Parathyroid adenoma (tissue), 2 donors: Measurements from ENCODE around the gene PCNX3.

Experiments
- H2AFZ ChIP-seq: fragments of 300-600 bp; sonication (generic); one replicate; pipeline ENCODE4 v1.7.0; 2017; ENCODE audit warnings: antibody characterized with exemption, mild to moderate bottlenecking
- H3K27ac ChIP-seq: fragments of 300-600 bp; sonication (generic); one replicate; pipeline ENCODE4 v1.7.0; 2017
- H3K27me3 ChIP-seq: fragments of 300-600 bp; sonication (generic); one replicate; pipeline ENCODE4 v1.7.0; 2017; ENCODE audit warnings: low read length; ENCODE audit not compliant: control insufficient read depth, insufficient read depth
- H3K36me3 ChIP-seq: fragments of 300-600 bp; sonication (generic); one replicate; pipeline ENCODE4 v1.7.0; 2017; ENCODE audit warnings: low read length; ENCODE audit not compliant: control insufficient read depth, insufficient read depth
- H3K4me1 ChIP-seq: fragments of 300-600 bp; sonication (generic); one replicate; pipeline ENCODE4 v1.7.0; 2017; ENCODE audit warnings: control low read depth
- H3K4me2 ChIP-seq: fragments of 300-600 bp; sonication (generic); one replicate; pipeline ENCODE4 v1.7.0; 2017; ENCODE audit warnings: low read length
- H3K4me3 ChIP-seq: fragments of 300-600 bp; sonication (generic); one replicate; pipeline ENCODE4 v1.7.0; 2017; ENCODE audit warnings: low read depth, low read length
- H3K79me2 ChIP-seq: fragments of 300-600 bp; sonication (generic); one replicate; pipeline ENCODE4 v1.7.0; 2017; ENCODE audit warnings: control low read depth
- H3K9ac ChIP-seq: fragments of 300-600 bp; sonication (generic); one replicate; pipeline ENCODE4 v1.7.0; 2017; ENCODE audit warnings: mild to moderate bottlenecking
- H3K9me3 ChIP-seq: fragments of 300-600 bp; sonication (generic); one replicate; pipeline ENCODE4 v1.7.0; 2017; ENCODE audit warnings: low read length; ENCODE audit not compliant: control insufficient read depth
- TF ChIP-seq, protein P1 (sequence below): fragments of 300-600 bp; sonication (generic); IDR thresholded peaks from one replicate; pipeline ENCODE4 v1.7.0; 2017; ENCODE audit warnings: antibody characterized with exemption, mild to moderate bottlenecking
- donor health status: primary hyperparathyroidism.

Gene PCNX3

DNA sequence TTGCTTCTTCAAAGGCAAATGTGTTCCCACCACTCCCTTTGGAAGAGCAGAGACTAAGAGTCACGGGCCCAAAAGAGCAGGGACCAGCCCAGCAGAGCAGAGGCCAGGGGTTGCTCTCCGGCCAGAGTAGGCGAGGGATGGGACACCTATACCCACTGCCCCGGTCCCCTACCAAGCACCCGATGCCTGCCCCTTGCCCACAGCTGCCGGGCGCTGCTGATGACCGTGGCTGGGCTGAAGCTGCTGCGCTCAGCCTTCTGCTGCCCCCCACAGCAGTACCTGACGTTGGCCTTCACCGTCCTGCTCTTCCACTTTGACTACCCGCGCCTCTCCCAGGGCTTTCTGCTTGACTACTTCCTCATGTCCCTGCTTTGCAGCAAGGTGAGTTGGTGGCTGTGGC is 11.6 kb downstream of the PCNX3 start:
- peaks cover 3% of the 10 kb centered on the region for H3K79me2 ChIP-seq
- no peak overlapping the region for H2AFZ ChIP-seq
- no peaks in the 10 kb centered on the region for H3K4me1 ChIP-seq
- H3K4me2 ChIP-seq, result no peak overlapping the region
- H3K27me3 ChIP-seq, result no peaks in the 10 kb centered on the region
- H3K36me3 ChIP-seq, result no peaks in the 10 kb centered on the region
- no peak overlapping the region for H3K9ac ChIP-seq
- no peaks in the 10 kb centered on the region for H3K9me3 ChIP-seq
- H3K27ac ChIP-seq, result no peak overlapping the region
- H3K4me3 ChIP-seq, result no peak overlapping the region
- TF ChIP-seq, protein P1, sequence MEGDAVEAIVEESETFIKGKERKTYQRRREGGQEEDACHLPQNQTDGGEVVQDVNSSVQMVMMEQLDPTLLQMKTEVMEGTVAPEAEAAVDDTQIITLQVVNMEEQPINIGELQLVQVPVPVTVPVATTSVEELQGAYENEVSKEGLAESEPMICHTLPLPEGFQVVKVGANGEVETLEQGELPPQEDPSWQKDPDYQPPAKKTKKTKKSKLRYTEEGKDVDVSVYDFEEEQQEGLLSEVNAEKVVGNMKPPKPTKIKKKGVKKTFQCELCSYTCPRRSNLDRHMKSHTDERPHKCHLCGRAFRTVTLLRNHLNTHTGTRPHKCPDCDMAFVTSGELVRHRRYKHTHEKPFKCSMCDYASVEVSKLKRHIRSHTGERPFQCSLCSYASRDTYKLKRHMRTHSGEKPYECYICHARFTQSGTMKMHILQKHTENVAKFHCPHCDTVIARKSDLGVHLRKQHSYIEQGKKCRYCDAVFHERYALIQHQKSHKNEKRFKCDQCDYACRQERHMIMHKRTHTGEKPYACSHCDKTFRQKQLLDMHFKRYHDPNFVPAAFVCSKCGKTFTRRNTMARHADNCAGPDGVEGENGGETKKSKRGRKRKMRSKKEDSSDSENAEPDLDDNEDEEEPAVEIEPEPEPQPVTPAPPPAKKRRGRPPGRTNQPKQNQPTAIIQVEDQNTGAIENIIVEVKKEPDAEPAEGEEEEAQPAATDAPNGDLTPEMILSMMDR, result no peak

DNA sequence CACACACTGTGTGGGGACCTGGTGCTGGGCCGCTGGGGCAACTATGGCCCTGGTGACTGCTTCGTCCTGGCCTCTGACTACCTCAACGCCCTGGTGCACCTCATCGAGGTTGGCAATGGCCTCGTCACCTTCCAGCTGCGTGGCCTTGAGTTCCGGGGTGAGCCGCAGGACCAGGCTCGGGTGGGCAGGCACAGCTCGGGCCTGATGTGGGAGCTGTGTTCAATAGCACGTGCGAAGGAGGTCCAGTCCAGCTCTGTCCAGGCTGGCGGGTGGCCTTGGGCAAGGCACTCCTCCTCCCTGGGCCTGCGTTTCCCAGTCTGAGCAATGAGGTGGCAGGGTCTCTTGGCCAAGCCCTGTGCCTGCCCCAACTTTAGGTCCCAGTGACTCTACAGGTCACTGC is 14.0 kb downstream of the PCNX3 start:
- no peaks in the 10 kb centered on the region for H3K27me3 ChIP-seq
- H2AFZ ChIP-seq, result no peak overlapping the region
- H3K4me2 ChIP-seq, result no peak overlapping the region
- H3K9me3 ChIP-seq, result no peaks in the 10 kb centered on the region
- TF ChIP-seq, protein P1, result no peak
- no peaks in the 10 kb centered on the region for H3K79me2 ChIP-seq
- no peak overlapping the region for H3K9ac ChIP-seq
- no peaks in the 10 kb centered on the region for H3K4me1 ChIP-seq
- H3K36me3 ChIP-seq, result no peaks in the 10 kb centered on the region
- H3K27ac ChIP-seq, result no peak overlapping the region
- H3K4me3 ChIP-seq, result no peak overlapping the region

DNA sequence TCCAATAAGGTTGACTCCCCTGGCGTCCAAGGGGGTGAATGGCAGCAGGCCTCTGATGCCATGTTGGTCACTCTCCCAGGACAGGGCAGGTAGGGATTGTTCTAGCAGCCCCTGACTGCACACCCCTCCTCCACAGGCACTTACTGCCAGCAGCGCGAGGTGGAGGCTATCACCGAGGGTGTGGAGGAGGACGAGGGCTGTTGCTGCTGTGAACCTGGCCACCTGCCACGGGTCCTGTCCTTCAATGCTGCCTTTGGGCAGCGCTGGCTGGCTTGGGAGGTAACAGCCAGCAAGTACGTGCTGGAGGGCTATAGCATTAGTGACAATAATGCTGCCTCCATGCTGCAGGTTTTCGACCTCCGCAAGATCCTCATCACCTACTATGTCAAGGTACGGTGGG is 14.6 kb downstream of the PCNX3 start:
- H3K79me2 ChIP-seq, result no peaks in the 10 kb centered on the region
- no peak overlapping the region for H3K27ac ChIP-seq
- no peaks in the 10 kb centered on the region for H3K9me3 ChIP-seq
- H3K36me3 ChIP-seq, result no peaks in the 10 kb centered on the region
- H2AFZ ChIP-seq, result no peak overlapping the region
- H3K4me1 ChIP-seq, result no peaks in the 10 kb centered on the region
- H3K4me2 ChIP-seq, result no peak overlapping the region
- H3K9ac ChIP-seq, result no peak overlapping the region
- no peak overlapping the region for H3K4me3 ChIP-seq
- no peaks in the 10 kb centered on the region for H3K27me3 ChIP-seq
- TF ChIP-seq, protein P1, result no peak

DNA sequence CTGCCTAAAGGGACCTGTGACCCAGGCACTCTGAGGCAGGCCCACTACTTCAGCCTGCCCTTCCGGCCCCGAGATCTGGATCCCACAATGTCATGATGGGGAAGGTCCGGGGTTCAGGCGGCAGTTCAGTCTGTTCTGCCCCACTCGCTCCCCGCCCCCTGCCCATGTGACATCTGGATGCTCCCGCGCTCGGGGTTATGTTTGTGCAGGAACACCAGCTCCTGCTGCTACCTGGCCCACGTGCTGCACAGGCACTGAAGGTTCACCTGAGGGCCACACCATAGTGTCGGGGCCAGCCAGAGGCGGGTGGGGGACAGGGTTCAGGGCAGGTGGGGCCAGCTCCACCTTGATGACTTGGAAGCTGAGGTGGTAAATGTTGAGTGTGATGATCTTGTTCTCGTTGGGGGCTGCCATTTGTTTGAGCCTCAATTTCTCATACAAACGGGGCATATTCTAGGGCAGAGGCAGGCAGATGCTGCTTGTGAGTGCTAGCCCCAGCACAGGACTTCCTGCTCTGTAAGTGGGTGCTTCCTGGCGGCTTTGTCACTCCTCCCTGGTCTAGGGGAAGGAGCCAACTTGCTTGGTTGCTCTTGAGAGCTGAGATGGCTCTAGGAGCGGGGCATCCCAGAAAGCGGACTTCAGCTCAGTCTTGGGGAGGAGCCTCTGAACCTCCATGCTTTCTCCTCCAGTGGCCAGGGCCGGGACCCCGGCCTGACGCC is 18.0 kb downstream of the PCNX3 start:
- Histone ChIP-seq H3K27me3 (no peaks in the 10 kb centered on the region), H3K4me1 (no peaks in the 10 kb centered on the region), H3K27ac (no peak overlapping the region), H3K4me3 (no peak overlapping the region), H3K9ac (no peak overlapping the region), H3K4me2 (no peak overlapping the region), H3K36me3 (no peaks in the 10 kb centered on the region), H3K9me3 (no peaks in the 10 kb centered on the region), H2AFZ (no peak overlapping the region), H3K79me2 (no peaks in the 10 kb centered on the region)
- TF ChIP-seq, protein P1, result no peak

DNA sequence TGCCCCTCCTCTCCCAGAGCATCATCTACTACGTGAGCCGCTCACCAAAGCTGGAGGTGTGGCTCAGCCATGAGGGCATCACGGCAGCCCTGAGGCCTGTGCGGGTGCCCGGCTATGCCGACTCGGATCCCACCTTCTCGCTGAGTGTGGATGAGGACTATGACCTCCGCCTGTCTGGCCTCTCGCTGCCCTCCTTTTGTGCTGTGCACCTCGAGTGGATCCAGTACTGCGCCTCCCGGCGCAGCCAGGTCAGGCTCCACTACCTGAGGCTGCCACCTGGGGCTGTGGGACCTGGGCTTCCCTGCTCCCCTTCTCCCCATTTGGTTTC is 18.5 kb downstream of the PCNX3 start:
- TF ChIP-seq, protein P1, result no peak
- Histone ChIP-seq H3K27me3 (no peaks in the 10 kb centered on the region), H3K4me2 (no peak overlapping the region), H3K9ac (no peak overlapping the region), H3K36me3 (no peaks in the 10 kb centered on the region), H3K27ac (no peak overlapping the region), H2AFZ (no peak overlapping the region), H3K4me1 (no peaks in the 10 kb centered on the region), H3K79me2 (no peaks in the 10 kb centered on the region), H3K9me3 (no peaks in the 10 kb centered on the region), H3K4me3 (no peak overlapping the region)
